Measurements from ENCODE around the gene SPOPL. TPM values are rescaled to one million over a fixed set of nuclear protein-coding genes. Genes with fewer than 3 reads are reported as not detected.
"Not testable (repeated sequence)": the region's sequence is repeated elsewhere in the genome, so short reads cannot be mapped to it uniquely, and the experiment has no call there.

The SPOPL gene
- total RNA-seq, 1 experiment from 2014 or later = 25.8 TPM

- DNase-seq (ENCODE audit: low read depth) = not testable (repeated sequence)
Observed at GRCh38 chr2:138523018-138523672, 21.6 kb downstream of the SPOPL start.

GRCh38 chr2:138523673-138524042 lies 22.1 kb downstream of the SPOPL start:
- DNase-seq (ENCODE audit: low read depth) = not testable (repeated sequence)

- not testable (repeated sequence) for DNase-seq (ENCODE audit: low read depth)
Observed at GRCh38 chr2:138524353-138524752, 22.8 kb downstream of the SPOPL start.

- DNase-seq (ENCODE audit: low read depth) = no peak
Observed at GRCh38 chr2:138531913-138532312, 30.3 kb downstream of the SPOPL start.

GRCh38 chr2:138534791-138535190 lies 33.2 kb downstream of the SPOPL start:
- DNase-seq (ENCODE audit: low read depth) = no peak

- no peak for DNase-seq (ENCODE audit: low read depth)
Observed at GRCh38 chr2:138536302-138536701, 34.7 kb downstream of the SPOPL start.

GRCh38 chr2:138536740-138537139 lies 35.2 kb downstream of the SPOPL start:
- DNase-seq (ENCODE audit: low read depth) = no peak

- DNase-seq (ENCODE audit: low read depth) = no peak
Observed at GRCh38 chr2:138537170-138537915, 35.8 kb downstream of the SPOPL start.

- DNase-seq (ENCODE audit: low read depth) = not testable (repeated sequence)
Observed at GRCh38 chr2:138544206-138544605, 42.6 kb downstream of the SPOPL start.

- DNase-seq (ENCODE audit: low read depth) = no peak
Observed at GRCh38 chr2:138548796-138549195, 47.2 kb downstream of the SPOPL start.

GRCh38 chr2:138550172-138550571 lies 48.6 kb downstream of the SPOPL start:
- DNase-seq (ENCODE audit: low read depth) = no peak

GRCh38 chr2:138550670-138551287 lies 49.2 kb downstream of the SPOPL start:
- no peak for DNase-seq (ENCODE audit: low read depth)

GRCh38 chr2:138554123-138554522 lies 52.6 kb downstream of the SPOPL start:
- no peak for DNase-seq (ENCODE audit: low read depth)

GRCh38 chr2:138559641-138560040 lies 58.1 kb downstream of the SPOPL start:
- DNase-seq (ENCODE audit: low read depth) = no peak

GRCh38 chr2:138564586-138565229 lies 63.1 kb downstream of the SPOPL start:
- no peak for DNase-seq (ENCODE audit: low read depth)

- no peak for DNase-seq (ENCODE audit: low read depth)
Observed at GRCh38 chr2:138565230-138565598, 63.6 kb downstream of the SPOPL start.

- no peak for DNase-seq (ENCODE audit: low read depth)
Observed at GRCh38 chr2:138572318-138572717, 70.7 kb downstream of the SPOPL start.

- no peak for DNase-seq (ENCODE audit: low read depth)
Observed at GRCh38 chr2:138577066-138577465, 75.5 kb downstream of the SPOPL start.

GRCh38 chr2:138579556-138579955 lies 78.0 kb downstream of the SPOPL start:
- DNase-seq (ENCODE audit: low read depth) = no peak

- DNase-seq (ENCODE audit: low read depth) = no peak
Observed at GRCh38 chr2:138581909-138582308, 80.3 kb downstream of the SPOPL start.

GRCh38 chr2:138589663-138590062 lies 88.1 kb downstream of the SPOPL start:
- no peak for DNase-seq (ENCODE audit: low read depth)

- no peak for DNase-seq (ENCODE audit: low read depth)
Observed at GRCh38 chr2:138596403-138596802, 94.8 kb downstream of the SPOPL start.

Measured in HT1080 (cell line).